Liver (tissue), 9 donors: ENCODE data around the gene SPINT3. TPM values are rescaled to one million over a fixed set of nuclear protein-coding genes. Genes with fewer than 3 reads are reported as not detected.
A peak's percentile ranks its signal among the peaks of the same experiment; 100 is the strongest.

Source experiments
- DNase-seq: peaks from one replicate; pipeline ENCODE4 v3.0.0-alpha.2; 2017; ENCODE audit warnings: low spot score
- H3K27ac ChIP-seq, 2 donors: one replicate each; pipeline ENCODE4 v1.7.0; 2013; ENCODE audit warnings: inconsistent platforms in 2 of 2, low read length in 2 of 2, control low read depth in 1 of 2, low read depth in 1 of 2, mild to moderate bottlenecking in 1 of 2
- H3K27me3 ChIP-seq, 4 donors: one replicate each; pipeline versions ENCODE4 v1.6.1 to v1.7.0; 2013; ENCODE audit warnings: low read length in 3 of 4, inconsistent platforms in 1 of 4, mild to moderate bottlenecking in 1 of 4, moderate library complexity in 1 of 4; ENCODE audit not compliant: control insufficient read depth in 4 of 4, insufficient read depth in 4 of 4
- H3K36me3 ChIP-seq, 4 donors: one replicate each; pipeline versions ENCODE4 v1.6.1 to v1.7.0; 2013; ENCODE audit warnings: low read length in 3 of 4, mild to moderate bottlenecking in 3 of 4, low read depth in 1 of 4, moderate library complexity in 1 of 4; ENCODE audit not compliant: control insufficient read depth in 4 of 4, insufficient read depth in 3 of 4
- H3K4me1 ChIP-seq, 4 donors: one replicate each; pipeline versions ENCODE4 v1.6.1 to v1.7.0; 2013; ENCODE audit warnings: low read length in 3 of 4, mild to moderate bottlenecking in 3 of 4, moderate library complexity in 1 of 4; ENCODE audit not compliant: control insufficient read depth in 4 of 4, insufficient read depth in 4 of 4
- H3K4me3 ChIP-seq, 3 donors: one replicate each; pipeline versions ENCODE4 v1.6.1 to v1.7.0; 2013; ENCODE audit warnings: low read length in 3 of 3, control low read depth in 1 of 3, low read depth in 1 of 3, mild to moderate bottlenecking in 1 of 3
- H3K9ac ChIP-seq, 2 donors: one replicate each; pipeline ENCODE4 v1.7.0; 2013; ENCODE audit warnings: low read length in 2 of 2, mild to moderate bottlenecking in 2 of 2, moderate library complexity in 2 of 2, control low read depth in 1 of 2, low read depth in 1 of 2
- H3K9me3 ChIP-seq, 4 donors: one replicate each; pipeline versions ENCODE4 v1.6.1 to v1.7.0; 2013; ENCODE audit warnings: low read length in 3 of 4; ENCODE audit not compliant: control insufficient read depth in 4 of 4
- CTCF ChIP-seq: fragments of 150-350 bp; IDR thresholded peaks from 2 replicates; pipeline ENCODE4 v1.5.1; 2017; ENCODE audit warnings: improper control_type of control experiment, low read depth, low read length; ENCODE audit not compliant: missing input control
- EGR1 ChIP-seq, 2 donors: IDR thresholded peaks; 2 replicates each; pipeline ENCODE4 v1.6.1; 2016 to 2018; ENCODE audit warnings: antibody characterized with exemption in 2 of 2, low read depth in 2 of 2
- FOXA1 ChIP-seq: IDR thresholded peaks from 2 replicates; pipeline ENCODE4 v1.6.1; 2016; ENCODE audit warnings: antibody characterized with exemption
- FOXA2 ChIP-seq: IDR thresholded peaks from 2 replicates; pipeline ENCODE4 v1.6.1; 2016; ENCODE audit warnings: antibody characterized with exemption
- GABPA ChIP-seq, 2 donors: IDR thresholded peaks in 1 of 2; conservative IDR thresholded peaks in 1 of 2; 2 replicates each; pipeline ENCODE4 v1.6.1; 2016; ENCODE audit warnings: antibody characterized with exemption in 2 of 2, mild to moderate bottlenecking in 1 of 2, moderate library complexity in 1 of 2
- HNF4A ChIP-seq, 2 donors: conservative IDR thresholded peaks; 2 replicates each; pipeline ENCODE4 v1.6.1; 2016; ENCODE audit warnings: antibody characterized with exemption in 2 of 2, mild to moderate bottlenecking in 2 of 2
- HNF4G ChIP-seq: IDR thresholded peaks from 2 replicates; pipeline ENCODE4 v1.6.1; 2016; ENCODE audit warnings: antibody characterized with exemption
- JUND ChIP-seq, 2 donors: IDR thresholded peaks; 2 replicates each; pipeline ENCODE4 v1.6.1; 2016; ENCODE audit warnings: antibody characterized with exemption in 2 of 2
- MAX ChIP-seq: IDR thresholded peaks from 2 replicates; pipeline ENCODE4 v1.6.1; 2016; ENCODE audit warnings: antibody characterized with exemption
- NR2F2 ChIP-seq: IDR thresholded peaks from 2 replicates; pipeline ENCODE4 v1.6.1; 2016; ENCODE audit warnings: antibody characterized with exemption
- RAD21 ChIP-seq, 2 donors: IDR thresholded peaks; 2 replicates each; pipeline ENCODE4 v1.6.1; 2016; ENCODE audit warnings: antibody characterized with exemption in 2 of 2, mild to moderate bottlenecking in 2 of 2
- REST ChIP-seq: IDR thresholded peaks from 2 replicates; pipeline ENCODE4 v1.6.1; 2016; ENCODE audit warnings: antibody characterized with exemption, mild to moderate bottlenecking
- RXRA ChIP-seq, 2 donors: IDR thresholded peaks; 2 replicates each; pipeline ENCODE4 v1.6.1; 2017 to 2018; ENCODE audit warnings: antibody characterized with exemption in 2 of 2, mild to moderate bottlenecking in 1 of 2
- TAF1 ChIP-seq: conservative IDR thresholded peaks from 2 replicates; pipeline ENCODE4 v1.6.1; 2016; ENCODE audit warnings: antibody characterized with exemption, mild to moderate bottlenecking
- WGBS: extraction: QIAGEN DNeasy Blood & Tissue Kit; methylation state at CpG from one replicate; pipeline ENCODE4 v1.1.7; 2013; 5-methylcytosine and 5-hydroxymethylcytosine counted together
- polyA plus RNA-seq, 2 donors: library from polyadenylated mRNA; stranded (reverse) in 1 of 2; unstranded in 1 of 2; fragments of 200-250 nt in 1 of 2; fragments of >200 nt in 1 of 2; fragmentation: Nextera tagmentation in 1 of 2; extraction: Ambion mirVana in 1 of 2; gene quantifications; one replicate each; pipeline versions ENCODE4 v1.2.1 to v1.2.3, GENCODE V29; 2013 to 2015
- total RNA-seq, 2 donors: library from RNA; depleted of rRNA; stranded (reverse); fragments of >200 nt; gene quantifications; one replicate each; pipeline ENCODE4 v1.2.3, GENCODE V29; 2014
- TF ChIP-seq, protein P1 (sequence below): IDR thresholded peaks from 2 replicates; pipeline ENCODE4 v1.6.1; 2016; ENCODE audit warnings: antibody characterized with exemption
- TF ChIP-seq, protein P2 (sequence below): IDR thresholded peaks from 2 replicates; pipeline ENCODE4 v1.6.1; 2016; ENCODE audit warnings: antibody characterized with exemption
- donor health status: healthy.
- donor health status: healthy.
- donor health status: healthy.
- donor health status: healthy.
- donor health status: healthy.

Gene SPINT3
- total and polyA plus RNA-seq, 4 donors: not detected

DNA sequence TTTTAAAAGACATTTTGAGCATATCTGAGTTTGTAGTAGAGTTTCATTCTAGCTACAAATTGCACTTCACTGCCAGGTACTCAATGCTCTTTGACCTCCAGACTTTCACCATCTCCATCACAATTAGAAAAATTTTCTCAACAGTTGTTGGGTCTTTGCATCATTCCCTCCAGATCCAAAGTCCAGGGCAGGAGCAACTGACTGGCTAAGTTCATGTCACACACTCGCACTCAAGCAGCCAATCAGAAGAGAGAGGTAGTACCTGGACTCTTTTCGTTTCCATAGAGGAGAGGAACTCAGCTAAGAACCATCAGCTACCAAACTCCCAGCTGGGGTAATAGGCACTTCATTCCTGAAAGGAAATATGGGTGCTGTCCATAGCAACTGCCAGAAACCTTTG lies 9.0 kb downstream of the SPINT3 start:
- Histone ChIP-seq H3K4me1 (no peaks in the 10 kb centered on the region), H3K36me3 (no peaks in the 10 kb centered on the region), H3K27me3 (peaks cover 0 to 10% (median under 1%) of the 10 kb centered on the region in 4 donors), H3K9me3 (no peaks in the 10 kb centered on the region), H3K4me3 (no peak overlapping the region), H3K9ac (no peak overlapping the region), H3K27ac (no peak overlapping the region)
- DNase-seq: no peak
- TF ChIP-seq JUND (IDR thresholded peaks at IDR 0.05) (no peak), NR2F2 (no peak), FOXA1 (no peak), FOXA2 (no peak), HNF4A (conservative IDR thresholded peaks at IDR 0.05) (peak; percentile 37 to 50), HNF4G (no peak)
- WGBS: 74% methylated on average over 2 of the region's 2 CpGs

DNA sequence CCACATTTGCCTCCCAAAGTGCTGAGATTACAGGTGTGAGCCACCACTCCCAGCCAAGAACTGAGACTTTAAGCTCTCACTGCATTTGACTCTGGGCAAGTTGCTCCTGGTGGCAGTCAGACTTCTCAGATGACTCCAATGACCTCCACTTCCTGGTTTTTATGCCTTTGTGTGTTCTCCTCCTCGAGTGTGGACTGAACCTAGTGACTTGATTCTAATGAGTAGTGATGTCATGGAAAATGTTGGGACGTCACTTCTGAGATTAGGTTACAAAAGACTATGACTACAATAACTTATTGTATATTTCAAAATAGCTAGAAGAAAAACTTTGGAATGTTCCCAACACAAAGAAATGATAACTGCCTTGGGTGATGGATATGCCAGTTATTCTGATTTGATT lies 12.0 kb downstream of the SPINT3 start:
- Histone ChIP-seq H3K36me3 (no peaks in the 10 kb centered on the region), H3K9me3 (no peaks in the 10 kb centered on the region), H3K27me3 (peaks cover 0 to 10% (median under 1%) of the 10 kb centered on the region in 4 donors), H3K27ac (no peak overlapping the region), H3K4me1 (peaks cover 0 to 3% (median 0%) of the 10 kb centered on the region in 4 donors), H3K9ac (no peak overlapping the region), H3K4me3 (no peak overlapping the region)
- TF ChIP-seq FOXA2 (no peak), JUND (IDR thresholded peaks at IDR 0.05) (no peak), REST (no peak), EGR1 (IDR thresholded peaks at IDR 0.05; ENCODE audit: low read depth in 2 of 2) (no peak), TAF1 (no peak), NR2F2 (no peak), RAD21 (IDR thresholded peaks at IDR 0.05) (no peak), HNF4G (no peak), CTCF (no peak)
- TF ChIP-seq, protein P1, sequence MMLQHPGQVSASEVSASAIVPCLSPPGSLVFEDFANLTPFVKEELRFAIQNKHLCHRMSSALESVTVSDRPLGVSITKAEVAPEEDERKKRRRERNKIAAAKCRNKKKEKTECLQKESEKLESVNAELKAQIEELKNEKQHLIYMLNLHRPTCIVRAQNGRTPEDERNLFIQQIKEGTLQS: no peak
- no peak for DNase-seq
- WGBS: 48% methylated on average over 2 of the region's 2 CpGs

DNA sequence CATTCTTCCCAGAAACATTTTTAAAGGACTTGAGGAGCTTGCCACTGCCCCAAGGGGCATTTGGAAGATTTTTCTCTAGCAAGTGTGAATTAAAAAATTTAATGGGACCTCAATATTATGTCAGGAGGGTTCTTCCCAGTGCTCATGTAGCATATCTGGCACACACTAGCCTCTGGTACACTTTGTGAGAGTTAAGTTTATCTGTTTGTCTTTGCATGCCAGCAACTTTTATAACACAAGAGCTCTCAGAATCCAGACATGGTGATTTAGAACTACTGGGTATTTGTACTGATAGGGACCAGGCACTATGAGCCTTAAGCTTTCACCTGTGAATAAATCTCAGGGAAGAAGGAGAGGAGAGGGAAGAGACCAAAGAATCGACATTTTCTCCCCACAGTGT lies 12.9 kb downstream of the SPINT3 start:
- Histone ChIP-seq H3K9ac (no peak overlapping the region), H3K4me3 (no peak overlapping the region), H3K27me3 (peaks cover 0 to 6% (median under 1%) of the 10 kb centered on the region in 4 donors), H3K9me3 (no peaks in the 10 kb centered on the region), H3K4me1 (peaks cover 0 to 3% (median 0%) of the 10 kb centered on the region in 4 donors), H3K27ac (no peak overlapping the region), H3K36me3 (no peaks in the 10 kb centered on the region)
- no peak for DNase-seq
- WGBS: 48% methylated on average over 1 of the region's 1 CpG
- no peak for TF ChIP-seq GABPA (IDR thresholded peaks at IDR 0.05 in 1 of 2, conservative IDR thresholded peaks at IDR 0.05 in 1 of 2)
- no peak for TF ChIP-seq RXRA (IDR thresholded peaks at IDR 0.05)
- TF ChIP-seq, protein P1: no peak
- TF ChIP-seq RAD21 (IDR thresholded peaks at IDR 0.05): no peak
- TF ChIP-seq, protein P2, sequence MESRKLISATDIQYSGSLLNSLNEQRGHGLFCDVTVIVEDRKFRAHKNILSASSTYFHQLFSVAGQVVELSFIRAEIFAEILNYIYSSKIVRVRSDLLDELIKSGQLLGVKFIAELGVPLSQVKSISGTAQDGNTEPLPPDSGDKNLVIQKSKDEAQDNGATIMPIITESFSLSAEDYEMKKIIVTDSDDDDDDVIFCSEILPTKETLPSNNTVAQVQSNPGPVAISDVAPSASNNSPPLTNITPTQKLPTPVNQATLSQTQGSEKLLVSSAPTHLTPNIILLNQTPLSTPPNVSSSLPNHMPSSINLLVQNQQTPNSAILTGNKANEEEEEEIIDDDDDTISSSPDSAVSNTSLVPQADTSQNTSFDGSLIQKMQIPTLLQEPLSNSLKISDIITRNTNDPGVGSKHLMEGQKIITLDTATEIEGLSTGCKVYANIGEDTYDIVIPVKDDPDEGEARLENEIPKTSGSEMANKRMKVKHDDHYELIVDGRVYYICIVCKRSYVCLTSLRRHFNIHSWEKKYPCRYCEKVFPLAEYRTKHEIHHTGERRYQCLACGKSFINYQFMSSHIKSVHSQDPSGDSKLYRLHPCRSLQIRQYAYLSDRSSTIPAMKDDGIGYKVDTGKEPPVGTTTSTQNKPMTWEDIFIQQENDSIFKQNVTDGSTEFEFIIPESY: no peak
- no peak for TF ChIP-seq JUND (IDR thresholded peaks at IDR 0.05)
- TF ChIP-seq EGR1 (IDR thresholded peaks at IDR 0.05; ENCODE audit: low read depth in 2 of 2): no peak
- no peak for TF ChIP-seq CTCF
- TF ChIP-seq HNF4A (conservative IDR thresholded peaks at IDR 0.05): no peak
- TF ChIP-seq HNF4G: no peak
- no peak for TF ChIP-seq FOXA2
- no peak for TF ChIP-seq MAX
